Endodermal cell (in vitro differentiated cells): ENCODE results near the gene PADI6. TPM values are rescaled to one million over a fixed set of nuclear protein-coding genes. Genes with fewer than 3 reads are reported as not detected.

Experiments
- DNase-seq: peaks from one replicate; pipeline ENCODE4 v3.0.0-alpha.2; 2017
- H3K27ac ChIP-seq: 2 replicates; pipeline ENCODE4 v1.5.1; 2013; ENCODE audit warnings: mild to moderate bottlenecking, low read depth, low read length, moderate library complexity
- H3K27me3 ChIP-seq: 2 replicates; pipeline ENCODE4 v1.6.1; 2013; ENCODE audit warnings: mild to moderate bottlenecking, low read length, moderate library complexity; ENCODE audit not compliant: insufficient read depth, control insufficient read depth, poor library complexity, severe bottlenecking
- H3K36me3 ChIP-seq: 2 replicates; pipeline ENCODE4 v1.7.0; 2013; ENCODE audit warnings: mild to moderate bottlenecking, low read length, moderate library complexity; ENCODE audit not compliant: control insufficient read depth, insufficient read depth
- H3K4me1 ChIP-seq: one replicate; pipeline ENCODE4 v1.7.0; 2013; ENCODE audit warnings: low read length; ENCODE audit not compliant: control insufficient read depth, insufficient read depth
- H3K4me3 ChIP-seq: 2 replicates; pipeline ENCODE4 v1.5.1; 2013; ENCODE audit warnings: mild to moderate bottlenecking, low read length, moderate library complexity
- H3K9ac ChIP-seq: 2 replicates; pipeline ENCODE4 v1.6.1; 2013; ENCODE audit warnings: mild to moderate bottlenecking, low read length, moderate library complexity; ENCODE audit not compliant: poor library complexity, severe bottlenecking; ENCODE audit errors: extremely low read depth
- H3K9me3 ChIP-seq: 2 replicates; pipeline ENCODE4 v1.6.1; 2013; ENCODE audit warnings: mild to moderate bottlenecking, low read length, moderate library complexity; ENCODE audit not compliant: control insufficient read depth
- H3K27ac Mint-ChIP-seq: 2 replicates; pipeline ENCODE4 v1.8.0; 2020; ENCODE audit warnings: mixed read lengths
- H3K27me3 Mint-ChIP-seq: 2 replicates; pipeline ENCODE4 v1.8.0; 2021; ENCODE audit warnings: mild to moderate bottlenecking, mixed read lengths; ENCODE audit not compliant: insufficient read depth
- H3K36me3 Mint-ChIP-seq: 2 replicates; pipeline ENCODE4 v1.8.0; 2020; ENCODE audit warnings: low read depth, mixed read lengths
- H3K4me1 Mint-ChIP-seq: 2 replicates; pipeline ENCODE4 v1.8.0; 2020; ENCODE audit warnings: mixed read lengths
- H3K4me3 Mint-ChIP-seq: 2 replicates; pipeline ENCODE4 v1.8.0; 2020; ENCODE audit warnings: mild to moderate bottlenecking, moderate library complexity, mixed read lengths
- H3K9me3 Mint-ChIP-seq: 2 replicates; pipeline ENCODE4 v1.8.0; 2020; ENCODE audit warnings: mild to moderate bottlenecking, mixed read lengths
- WGBS, 2 experiments: methylation state at CpG; one replicate each; pipeline versions ENCODE4 v1.1.5 to v1.1.7; 2013; ENCODE audit warnings: missing lambda C conversion rate in 2 of 2, mixed read lengths in 1 of 2; ENCODE audit not compliant: insufficient coverage in 1 of 2, insufficient read length in 1 of 2; 5-methylcytosine and 5-hydroxymethylcytosine counted together
- total RNA-seq, 2 donors: library from RNA; stranded (reverse); fragmentation: NEBNext Ultra II Directional in 1 of 2; extraction: Animal tissue kit (Norgen Biotek cat#: 25700) in 1 of 2; gene quantifications; 2 replicates in 1 of 2; 3 replicates in 1 of 2; pipeline ENCODE4 v1.2.1, GENCODE V29; 2021
- TF ChIP-seq, protein P1 (sequence below): fragments of 200-600 bp; sonication (generic); conservative IDR thresholded peaks from 2 replicates; pipeline ENCODE4 v1.5.0; 2021; ENCODE audit warnings: antibody characterized with exemption, mild to moderate bottlenecking

The PADI6 gene
- total RNA-seq, 2 donors from 2014 or later: not detected

DNA sequence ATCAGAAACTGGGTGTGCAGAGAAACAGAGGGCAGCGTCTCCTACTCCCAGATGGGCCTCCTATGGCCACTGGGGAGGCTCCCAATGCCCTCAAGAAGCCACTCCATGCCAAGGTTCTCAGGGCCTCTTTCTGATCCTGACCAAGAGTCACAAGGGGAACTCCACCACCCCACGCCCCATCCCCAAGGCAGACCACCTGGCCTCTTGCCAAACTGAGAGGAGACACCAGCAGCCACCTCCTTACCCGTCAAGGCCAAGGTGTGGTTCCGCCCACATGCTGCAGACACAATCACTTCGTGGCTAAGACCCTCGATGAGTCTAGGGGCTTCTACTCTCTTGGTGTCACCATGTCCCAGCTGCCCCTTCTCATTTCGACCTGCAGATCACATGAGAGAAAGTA, 50.5 kb downstream of the PADI6 start:
- Mint-ChIP-seq H3K4me1 (no peaks in the 10 kb centered on the region), H3K36me3 (peaks cover 92% of the 10 kb centered on the region), H3K9me3 (no peaks in the 10 kb centered on the region), H3K27me3 (no peaks in the 10 kb centered on the region), H3K4me3 (no peak overlapping the region), H3K27ac (peak overlapping the region; percentile 70)
- no peak overlapping the region for H3K9ac ChIP-seq
- H3K36me3 ChIP-seq: peaks cover 97% of the 10 kb centered on the region
- WGBS, 2 experiments: 93 to 97% methylated on average over 5 to 7 of the region's 7 CpGs
- no peaks in the 10 kb centered on the region for H3K27me3 ChIP-seq
- TF ChIP-seq, protein P1, sequence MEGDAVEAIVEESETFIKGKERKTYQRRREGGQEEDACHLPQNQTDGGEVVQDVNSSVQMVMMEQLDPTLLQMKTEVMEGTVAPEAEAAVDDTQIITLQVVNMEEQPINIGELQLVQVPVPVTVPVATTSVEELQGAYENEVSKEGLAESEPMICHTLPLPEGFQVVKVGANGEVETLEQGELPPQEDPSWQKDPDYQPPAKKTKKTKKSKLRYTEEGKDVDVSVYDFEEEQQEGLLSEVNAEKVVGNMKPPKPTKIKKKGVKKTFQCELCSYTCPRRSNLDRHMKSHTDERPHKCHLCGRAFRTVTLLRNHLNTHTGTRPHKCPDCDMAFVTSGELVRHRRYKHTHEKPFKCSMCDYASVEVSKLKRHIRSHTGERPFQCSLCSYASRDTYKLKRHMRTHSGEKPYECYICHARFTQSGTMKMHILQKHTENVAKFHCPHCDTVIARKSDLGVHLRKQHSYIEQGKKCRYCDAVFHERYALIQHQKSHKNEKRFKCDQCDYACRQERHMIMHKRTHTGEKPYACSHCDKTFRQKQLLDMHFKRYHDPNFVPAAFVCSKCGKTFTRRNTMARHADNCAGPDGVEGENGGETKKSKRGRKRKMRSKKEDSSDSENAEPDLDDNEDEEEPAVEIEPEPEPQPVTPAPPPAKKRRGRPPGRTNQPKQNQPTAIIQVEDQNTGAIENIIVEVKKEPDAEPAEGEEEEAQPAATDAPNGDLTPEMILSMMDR: no peak
- H3K9me3 ChIP-seq: no peaks in the 10 kb centered on the region
- H3K4me3 ChIP-seq: no peak overlapping the region
- DNase-seq: no peak
- H3K4me1 ChIP-seq: no peaks in the 10 kb centered on the region
- no peak overlapping the region for H3K27ac ChIP-seq

- Mint-ChIP-seq H3K9me3 (no peaks in the 10 kb centered on the region), H3K4me1 (peaks cover 4% of the 10 kb centered on the region), H3K27ac (no peak overlapping the region), H3K27me3 (no peaks in the 10 kb centered on the region), H3K4me3 (no peak overlapping the region), H3K36me3 (peaks cover 90% of the 10 kb centered on the region)
- no peak overlapping the region for H3K4me3 ChIP-seq
- H3K9ac ChIP-seq: no peak overlapping the region
- H3K27me3 ChIP-seq: no peaks in the 10 kb centered on the region
- WGBS, 2 experiments: 96% methylated on average over 11 to 13 of the region's 13 CpGs
- H3K36me3 ChIP-seq: peaks cover 97% of the 10 kb centered on the region
- no peaks in the 10 kb centered on the region for H3K9me3 ChIP-seq
- DNase-seq: no peak
- TF ChIP-seq, protein P1: no peak
- H3K27ac ChIP-seq: peak overlapping the region; percentile 4
- no peaks in the 10 kb centered on the region for H3K4me1 ChIP-seq
These were observed 51.8 kb downstream of the PADI6 start for GRCh38 chr1:17423781-17424245.

DNA sequence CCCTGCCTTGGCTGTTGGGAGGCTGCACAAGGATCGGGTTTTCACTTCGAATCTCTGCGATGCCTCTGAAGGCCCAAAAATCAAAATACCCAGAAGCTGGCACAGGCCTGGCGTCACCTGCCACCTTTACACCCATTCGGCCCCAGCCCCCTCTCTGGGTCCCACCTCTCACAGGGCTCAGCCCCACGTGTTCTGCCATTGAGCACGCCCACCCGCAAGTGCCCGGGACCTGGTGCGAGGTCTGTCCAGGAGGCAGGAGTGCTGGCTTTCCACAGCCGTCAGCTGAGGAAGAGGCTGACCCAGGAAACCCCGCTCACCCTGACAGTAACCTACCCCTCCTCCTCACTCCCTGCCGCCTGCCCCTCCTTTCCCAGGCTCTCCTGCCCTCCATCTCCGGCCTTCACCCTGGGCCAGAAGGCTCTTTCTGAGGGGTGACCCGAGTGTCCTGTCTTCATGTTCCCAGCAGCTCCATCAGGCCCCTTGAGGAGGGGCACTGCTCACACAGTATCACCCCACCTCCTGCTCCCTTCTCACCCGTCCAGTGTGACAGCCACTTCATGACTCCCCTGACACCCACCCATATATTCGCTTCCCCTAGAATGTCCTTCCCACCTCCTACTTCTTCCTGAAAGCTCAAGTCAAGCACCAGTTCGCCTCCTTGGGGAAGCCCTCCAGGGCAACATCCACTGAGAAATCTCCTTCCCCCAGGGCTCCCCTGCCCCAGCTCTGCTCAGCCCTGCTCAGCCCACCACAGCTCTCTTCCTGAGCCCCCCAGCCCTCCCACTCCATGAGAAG, 54.0 kb downstream of the PADI6 start:
- H3K36me3 ChIP-seq: peaks cover 90% of the 10 kb centered on the region
- peaks cover 86% of the 10 kb centered on the region for H3K36me3 Mint-ChIP-seq
- no peak overlapping the region for H3K4me3 Mint-ChIP-seq
- H3K4me3 ChIP-seq: no peak overlapping the region
- no peak overlapping the region for H3K27ac ChIP-seq
- TF ChIP-seq, protein P1: no peak
- no peaks in the 10 kb centered on the region for H3K9me3 Mint-ChIP-seq
- peak overlapping the region; percentile 88 for H3K27ac Mint-ChIP-seq
- H3K4me1 Mint-ChIP-seq: peaks cover 17% of the 10 kb centered on the region
- no peak overlapping the region for H3K9ac ChIP-seq
- no peak for DNase-seq
- no peaks in the 10 kb centered on the region for H3K4me1 ChIP-seq
- no peaks in the 10 kb centered on the region for H3K27me3 ChIP-seq
- no peaks in the 10 kb centered on the region for H3K27me3 Mint-ChIP-seq
- WGBS, 2 experiments: 93 to 96% methylated on average over 14 to 18 of the region's 18 CpGs
- no peaks in the 10 kb centered on the region for H3K9me3 ChIP-seq
